SK-N-MC (cell line): ENCODE measurements around the gene CFDP1.

Source experiments
- EZH2 ChIP-seq: fragments of 200-600 bp; sonication (generic); IDR thresholded peaks from one replicate; pipeline ENCODE4 v1.6.1; 2017; ENCODE audit warnings: antibody characterized with exemption
- FOXP2 ChIP-seq: optimal IDR thresholded peaks from 2 replicates; pipeline ENCODE3; 2011; ENCODE audit warnings: mild to moderate bottlenecking, moderate library complexity; ENCODE audit not compliant: insufficient read depth; ENCODE audit errors: extremely low read length, control extremely low read depth
- POLR2AphosphoS5 ChIP-seq: IDR thresholded peaks from 2 replicates; pipeline ENCODE4 v1.6.1; 2012; ENCODE audit warnings: mild to moderate bottlenecking, low read depth, low read length, borderline replicate concordance

GRCh38 chr16:75341564-75342307 lies 91.6 kb downstream of the CFDP1 start:
- no peak for TF ChIP-seq POLR2AphosphoS5
- TF ChIP-seq EZH2, result no peak
- TF ChIP-seq FOXP2, result no peak
